Mucosa of descending colon (tissue), 3 donors: ENCODE results near the gene AKR1B1. TPM values are rescaled to one million over a fixed set of nuclear protein-coding genes. Genes with fewer than 3 reads are reported as not detected.

Experiments
- ATAC-seq: fragments of 200-7000 bp; cut with Tn5 transposase; one replicate; pipeline ENCODE4 v1.9.1; 2020; ENCODE audit warnings: mild to moderate bottlenecking, moderate library complexity
- DNase-seq, 3 donors: peaks; one replicate each; pipeline ENCODE4 v3.0.0-alpha.2; 2020
- H3K36me3 ChIP-seq: fragments of 200-600 bp; one replicate; pipeline ENCODE4 v1.8.0; 2021; ENCODE audit warnings: low read depth, mild to moderate bottlenecking
- H3K4me1 ChIP-seq: fragments of 200-600 bp; one replicate; pipeline ENCODE4 v1.8.0; 2021; ENCODE audit warnings: low read depth, mild to moderate bottlenecking
- H3K4me3 ChIP-seq: fragments of 200-600 bp; one replicate; pipeline ENCODE4 v1.8.0; 2021; ENCODE audit warnings: mild to moderate bottlenecking
- H3K9me3 ChIP-seq: fragments of 200-600 bp; one replicate; pipeline ENCODE4 v1.8.0; 2021; ENCODE audit warnings: mild to moderate bottlenecking
- intact Hi-C, 2 donors: fragments of 100-400 bp; cut with DNase I in 1 of 2; cut with micrococcal nuclease in 1 of 2; formaldehyde crosslinking; loops; one replicate each; pipeline versions ENCODE4 v1.11.0 to v1.11.1; 2022; cut with DNase I, micrococcal nuclease
- total RNA-seq, 3 donors: library from RNA; stranded (reverse); fragmentation: NEBNext Ultra II Directional in 2 of 3; extraction: Animal tissue kit (Norgen Biotek cat#: 25700) in 2 of 3; gene quantifications; one replicate each; pipeline versions ENCODE4 v1.2.1 to v1.2.4, GENCODE V29; 2021 to 2023
- TF ChIP-seq, protein P1 (sequence below): fragments of 200-600 bp; IDR thresholded peaks from one replicate; pipeline ENCODE4 v1.8.0; 2022; ENCODE audit warnings: antibody characterized with exemption, mild to moderate bottlenecking
- donor health status: DM: no; HTN: no; CAD: no; lungs with moderate emphysema.
- donor health status: DM: no; HTN: no; CAD: no.
- donor health status: DM: no; HTN: yes; CAD: no.

Gene AKR1B1
- total RNA-seq, 3 donors from 2014 or later = 12.9 to 51.1 (median 29.2) TPM

DNA sequence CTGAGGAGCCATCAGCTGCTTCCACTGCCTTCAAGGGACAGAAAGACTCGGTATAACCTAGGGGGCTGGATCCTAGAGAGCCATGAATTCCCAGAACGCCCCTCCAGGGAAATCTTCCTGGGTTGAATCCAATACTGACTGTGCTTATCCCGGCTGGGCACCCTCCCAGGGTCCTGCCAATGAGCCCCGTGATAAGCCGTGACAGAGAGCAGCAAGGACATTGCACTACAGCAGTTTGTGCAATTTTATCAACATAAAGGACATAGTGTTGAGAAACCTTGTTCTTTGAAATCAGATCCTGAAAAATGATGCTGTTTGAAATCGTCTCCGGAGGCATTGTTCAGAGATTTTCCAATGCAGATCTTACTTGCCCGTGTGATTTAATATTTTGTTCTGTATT lies 18.8 kb downstream of the AKR1B1 start:
- H3K4me3 ChIP-seq = no peak overlapping the region
- TF ChIP-seq, protein P1, sequence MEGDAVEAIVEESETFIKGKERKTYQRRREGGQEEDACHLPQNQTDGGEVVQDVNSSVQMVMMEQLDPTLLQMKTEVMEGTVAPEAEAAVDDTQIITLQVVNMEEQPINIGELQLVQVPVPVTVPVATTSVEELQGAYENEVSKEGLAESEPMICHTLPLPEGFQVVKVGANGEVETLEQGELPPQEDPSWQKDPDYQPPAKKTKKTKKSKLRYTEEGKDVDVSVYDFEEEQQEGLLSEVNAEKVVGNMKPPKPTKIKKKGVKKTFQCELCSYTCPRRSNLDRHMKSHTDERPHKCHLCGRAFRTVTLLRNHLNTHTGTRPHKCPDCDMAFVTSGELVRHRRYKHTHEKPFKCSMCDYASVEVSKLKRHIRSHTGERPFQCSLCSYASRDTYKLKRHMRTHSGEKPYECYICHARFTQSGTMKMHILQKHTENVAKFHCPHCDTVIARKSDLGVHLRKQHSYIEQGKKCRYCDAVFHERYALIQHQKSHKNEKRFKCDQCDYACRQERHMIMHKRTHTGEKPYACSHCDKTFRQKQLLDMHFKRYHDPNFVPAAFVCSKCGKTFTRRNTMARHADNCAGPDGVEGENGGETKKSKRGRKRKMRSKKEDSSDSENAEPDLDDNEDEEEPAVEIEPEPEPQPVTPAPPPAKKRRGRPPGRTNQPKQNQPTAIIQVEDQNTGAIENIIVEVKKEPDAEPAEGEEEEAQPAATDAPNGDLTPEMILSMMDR = no peak
- H3K9me3 ChIP-seq = no peaks in the 10 kb centered on the region
- no peak for ATAC-seq
- H3K4me1 ChIP-seq = no peaks in the 10 kb centered on the region
- no peaks in the 10 kb centered on the region for H3K36me3 ChIP-seq
- intact Hi-C loops = no loop called here
- no peak for DNase-seq

DNA sequence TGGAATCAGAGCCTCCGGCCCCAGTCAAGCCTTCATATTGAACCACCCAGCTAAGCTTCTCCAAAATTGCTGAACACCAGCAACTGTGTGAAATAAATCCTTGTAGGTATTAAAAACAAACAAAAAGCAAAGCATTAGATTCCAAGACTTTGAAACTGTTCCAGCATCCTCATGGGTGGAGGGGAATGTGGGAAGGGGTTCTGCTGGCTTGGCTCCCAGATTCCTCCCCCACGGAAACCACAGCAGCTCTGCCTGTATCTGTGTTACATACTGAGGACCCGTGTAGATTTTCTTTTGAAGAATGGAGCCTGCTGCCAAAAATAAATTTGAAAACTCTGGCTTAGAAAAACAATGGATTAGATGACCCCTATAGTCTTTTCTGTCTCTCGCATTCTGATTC lies 20.0 kb downstream of the AKR1B1 start:
- H3K4me3 ChIP-seq = no peak overlapping the region
- H3K4me1 ChIP-seq = no peaks in the 10 kb centered on the region
- ATAC-seq (no peak), DNase-seq (no peak)
- intact Hi-C loops = loop anchor here in 1 of 2 donors (10.0 kb wide), 1 partner anchor 166 kb away; no protein-coding TSS in a partner anchor
- H3K36me3 ChIP-seq = no peaks in the 10 kb centered on the region
- H3K9me3 ChIP-seq = no peaks in the 10 kb centered on the region
- TF ChIP-seq, protein P1 = no peak

DNA sequence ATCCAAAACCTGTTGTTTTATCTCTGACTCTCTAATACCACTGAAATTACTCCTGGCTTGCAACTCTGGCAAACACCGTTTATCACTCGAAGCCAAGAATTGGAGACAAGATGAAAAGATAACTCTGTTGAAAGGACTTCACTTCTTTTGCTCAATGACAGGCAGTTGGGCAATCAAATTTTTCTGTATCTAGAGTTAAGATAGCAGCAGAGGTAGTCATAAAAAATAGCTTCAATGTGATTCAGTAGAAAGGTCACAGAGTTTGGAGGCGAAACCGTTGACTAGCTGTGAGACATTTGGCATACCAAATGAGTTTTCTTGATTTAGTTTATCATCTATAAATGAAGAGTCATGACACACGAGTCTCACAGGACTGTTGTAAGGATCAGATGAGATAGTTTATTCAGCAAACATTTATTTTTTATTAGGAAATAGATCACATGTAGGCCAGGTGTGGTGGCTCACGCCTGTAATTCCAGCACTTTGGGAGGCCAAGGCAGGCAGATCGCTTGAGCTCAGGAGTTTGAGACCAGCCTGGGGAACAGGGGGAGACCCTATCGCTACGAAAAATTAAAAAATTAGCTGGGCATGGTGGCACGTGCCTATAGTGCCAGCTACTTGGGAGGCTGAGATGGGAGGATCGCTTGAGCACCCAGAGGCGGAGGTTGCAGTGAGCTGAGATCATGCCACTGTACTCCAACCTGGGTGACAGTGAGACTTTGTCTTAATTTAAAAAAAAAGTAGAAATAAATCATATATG lies 23.6 kb downstream of the AKR1B1 start:
- Histone ChIP-seq H3K9me3 (no peaks in the 10 kb centered on the region), H3K36me3 (no peaks in the 10 kb centered on the region), H3K4me3 (no peak overlapping the region), H3K4me1 (peaks cover 17% of the 10 kb centered on the region)
- TF ChIP-seq, protein P1 = no peak
- ATAC-seq = no peak
- DNase-seq = no peak
- intact Hi-C loops = loop anchor here in 1 of 2 donors (10.0 kb wide), 1 partner anchor 169 kb away; no protein-coding TSS in a partner anchor

DNA sequence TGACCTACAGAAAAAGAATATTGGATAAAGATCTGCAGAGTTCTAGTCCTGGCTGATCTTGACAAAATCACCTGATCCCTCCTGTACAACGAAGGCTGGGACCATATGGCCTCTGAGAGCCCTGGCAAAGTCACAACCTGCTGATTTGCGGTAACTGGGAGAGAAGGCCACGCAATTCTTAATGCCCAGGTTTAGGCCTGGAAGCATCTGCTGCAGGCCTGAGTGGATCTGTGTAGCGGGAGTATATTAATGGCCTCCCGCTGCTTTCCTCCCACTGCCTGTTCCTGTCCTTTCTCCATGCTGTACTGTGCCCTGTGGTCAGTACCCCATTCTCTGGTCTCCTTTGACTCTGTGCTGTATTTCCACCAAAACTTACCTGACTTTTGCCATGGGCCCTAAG lies 24.2 kb downstream of the AKR1B1 start:
- TF ChIP-seq, protein P1 = no peak
- no peak overlapping the region for H3K4me3 ChIP-seq
- H3K36me3 ChIP-seq = no peaks in the 10 kb centered on the region
- H3K9me3 ChIP-seq = no peaks in the 10 kb centered on the region
- intact Hi-C loops = loop anchor here (5.0 to 10.0 kb wide), 3 partner anchors 78 to 173 kb away; no protein-coding TSS in a partner anchor
- H3K4me1 ChIP-seq = peaks cover 17% of the 10 kb centered on the region
- no peak for ATAC-seq
- no peak for DNase-seq

DNA sequence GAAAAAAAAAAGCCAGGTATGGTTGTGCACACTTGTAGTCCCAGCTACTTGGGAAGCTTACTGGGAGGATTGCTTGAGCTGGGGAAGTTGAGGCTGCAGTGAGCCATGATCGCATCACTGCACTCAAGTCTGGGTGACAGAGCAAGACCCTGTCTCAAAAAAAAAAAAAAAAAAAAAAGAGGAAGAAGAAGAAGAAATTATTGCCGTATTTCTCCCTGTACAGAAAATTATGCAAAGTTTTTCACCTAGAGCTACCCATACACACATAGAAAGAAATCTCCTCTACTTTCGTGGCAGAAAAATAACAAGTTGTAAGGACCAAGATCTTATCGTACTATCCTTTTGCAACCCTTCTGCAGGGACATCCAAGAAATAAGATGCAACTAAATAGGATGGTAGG lies 25.5 kb downstream of the AKR1B1 start:
- TF ChIP-seq, protein P1 = no peak
- ATAC-seq (no peak), DNase-seq (no peak)
- Histone ChIP-seq H3K36me3 (no peaks in the 10 kb centered on the region), H3K9me3 (no peaks in the 10 kb centered on the region), H3K4me3 (no peak overlapping the region), H3K4me1 (peaks cover 17% of the 10 kb centered on the region)
- intact Hi-C loops = loop anchor here (5.0 to 10.0 kb wide), 3 partner anchors 79 to 174 kb away; no protein-coding TSS in a partner anchor
